Smooth muscle cell (in vitro differentiated cells): ENCODE results near the gene NCAPH2. TPM values are rescaled to one million over a fixed set of nuclear protein-coding genes. Genes with fewer than 3 reads are reported as not detected.

Experiments
- DNase-seq: peaks from one replicate; lab custom pipeline; 2025; ENCODE audit not compliant: unreplicated experiment; lab: John Stamatoyannopoulos, UW
- H2AFZ ChIP-seq: fragments of 200-600 bp; sonication (generic); 2 replicates; pipeline ENCODE4 v1.6.0; 2016; ENCODE audit warnings: antibody characterized with exemption, low read depth, mild to moderate bottlenecking
- H3F3A ChIP-seq: fragments of 200-600 bp; sonication (generic); 2 replicates; pipeline ENCODE4 v1.6.0; 2017; ENCODE audit warnings: antibody characterized with exemption, low read depth
- H3K27ac ChIP-seq: fragments of 200-600 bp; sonication (generic); 2 replicates; pipeline ENCODE4 v1.5.1; 2016; ENCODE audit warnings: low read depth, mild to moderate bottlenecking
- H3K27me3 ChIP-seq: fragments of 200-600 bp; sonication (generic); 2 replicates; pipeline ENCODE4 v1.6.1; 2016; ENCODE audit warnings: low read depth, mild to moderate bottlenecking
- H3K36me3 ChIP-seq: fragments of 200-600 bp; sonication (generic); 2 replicates; pipeline ENCODE4 v1.5.1; 2016; ENCODE audit warnings: low read depth
- H3K4me1 ChIP-seq: fragments of 200-600 bp; sonication (generic); 2 replicates; pipeline ENCODE4 v1.5.1; 2016; ENCODE audit warnings: low read depth
- H3K4me2 ChIP-seq: fragments of 200-600 bp; sonication (generic); 2 replicates; pipeline ENCODE4 v1.6.0; 2016; ENCODE audit warnings: mild to moderate bottlenecking
- H3K4me3 ChIP-seq: fragments of 200-600 bp; sonication (generic); 2 replicates; pipeline ENCODE4 v1.5.1; 2016; ENCODE audit warnings: mild to moderate bottlenecking
- H3K79me2 ChIP-seq: fragments of 200-600 bp; sonication (generic); 2 replicates; pipeline ENCODE4 v1.6.0; 2016; ENCODE audit warnings: low read depth, mild to moderate bottlenecking
- H3K9ac ChIP-seq: fragments of 200-600 bp; sonication (generic); 2 replicates; pipeline ENCODE4 v1.6.0; 2016; ENCODE audit warnings: low read depth
- H3K9me3 ChIP-seq: fragments of 200-600 bp; sonication (generic); replicated peaks from 2 replicates; pipeline ENCODE4 v1.5.1; 2016; ENCODE audit warnings: low read depth
- H4K20me1 ChIP-seq: fragments of 200-600 bp; sonication (generic); 2 replicates; pipeline ENCODE4 v1.6.0; 2016; ENCODE audit warnings: low read depth
- CTCF ChIP-seq: fragments of 200-600 bp; sonication (generic); IDR thresholded peaks from 2 replicates; pipeline ENCODE4 v1.5.1; 2017; ENCODE audit warnings: borderline replicate concordance, mild to moderate bottlenecking, antibody characterized with exemption; ENCODE audit not compliant: insufficient read depth, poor library complexity, severe bottlenecking
- WGBS: methylation state at CpG from one replicate; pipeline ENCODE4 v1.1.7; 2016; ENCODE audit warnings: low lambda C conversion rate; 5-methylcytosine and 5-hydroxymethylcytosine counted together
- polyA plus RNA-seq: library from polyadenylated mRNA; unstranded; fragments of >200 nt; fragmentation: Nextera tagmentation; extraction: Ambion mirVana; gene quantifications from 2 replicates; pipeline ENCODE4 v1.2.1, GENCODE V29; 2016
- total RNA-seq: library from RNA; depleted of rRNA; stranded (reverse); fragments of >200 nt; gene quantifications from 2 replicates; pipeline ENCODE4 v1.2.3, GENCODE V29; 2014

Gene NCAPH2
- total and polyA plus RNA-seq, 2 experiments from 2014 or later: 24.1 to 45.7 TPM

- Histone ChIP-seq H3K9ac (no peak overlapping the region), H3K4me1 (peaks cover 7% of the 10 kb centered on the region), H3F3A (no peaks in the 10 kb centered on the region), H3K27ac (no peak overlapping the region), H3K36me3 (no peaks in the 10 kb centered on the region), H3K4me2 (no peak overlapping the region), H3K27me3 (no peaks in the 10 kb centered on the region), H4K20me1 (no peaks in the 10 kb centered on the region), H3K9me3 (no peaks in the 10 kb centered on the region), H3K79me2 (peaks cover 17% of the 10 kb centered on the region), H2AFZ (no peak overlapping the region), H3K4me3 (no peak overlapping the region)
- no peak for TF ChIP-seq CTCF
- 91% methylated on average over 24 of the region's 24 CpGs for WGBS
- no peak for DNase-seq
Measured at GRCh38 chr22:50502628-50503474, 5.2 kb upstream of the NCAPH2 start.

- no peak for DNase-seq
- Histone ChIP-seq H2AFZ (no peak overlapping the region), H3K4me2 (no peak overlapping the region), H3K36me3 (no peaks in the 10 kb centered on the region), H4K20me1 (no peaks in the 10 kb centered on the region), H3F3A (peaks cover 2% of the 10 kb centered on the region), H3K4me3 (no peak overlapping the region), H3K27ac (no peak overlapping the region), H3K9me3 (no peaks in the 10 kb centered on the region), H3K9ac (no peak overlapping the region), H3K4me1 (peaks cover 7% of the 10 kb centered on the region), H3K79me2 (peaks cover 20% of the 10 kb centered on the region), H3K27me3 (no peaks in the 10 kb centered on the region)
- no peak for TF ChIP-seq CTCF
- WGBS: 97% methylated on average over 6 of the region's 26 CpGs
Measured at GRCh38 chr22:50503475-50504145, 4.4 kb upstream of the NCAPH2 start.

- Histone ChIP-seq H2AFZ (no peak overlapping the region), H3K9me3 (no peaks in the 10 kb centered on the region), H3K9ac (no peak overlapping the region), H3K79me2 (peaks cover 30% of the 10 kb centered on the region), H3F3A (peaks cover 6% of the 10 kb centered on the region), H3K27me3 (no peaks in the 10 kb centered on the region), H3K4me2 (no peak overlapping the region), H4K20me1 (peaks cover 5% of the 10 kb centered on the region), H3K4me1 (peaks cover 12% of the 10 kb centered on the region), H3K27ac (no peak overlapping the region), H3K4me3 (no peak overlapping the region), H3K36me3 (no peaks in the 10 kb centered on the region)
- TF ChIP-seq CTCF: no peak
- 98% methylated on average over 30 of the region's 44 CpGs for WGBS
- DNase-seq: no peak
Measured at GRCh38 chr22:50504369-50505211, 3.4 kb upstream of the NCAPH2 start.
